DND-41 (cell line): Measurements from ENCODE around the gene BEND2.
A peak's percentile ranks its signal among the peaks of the same experiment; 100 is the strongest.

Experiments used
- ATAC-seq: fragments of 200-7000 bp; cut with Tn5 transposase; 3 replicates; pipeline ENCODE4 v1.9.1; 2021; ENCODE audit warnings: low read depth; ENCODE audit not compliant: insufficient read depth
- DNase-seq: peaks from one replicate; pipeline ENCODE4 v3.0.0-alpha.2; 2020
- H2AFZ ChIP-seq: 2 replicates; pipeline ENCODE4 v1.6.0; 2012; ENCODE audit warnings: low read depth, low read length
- H3K27ac ChIP-seq: 2 replicates; pipeline ENCODE4 v1.5.1; 2012; ENCODE audit warnings: low read length, inconsistent platforms
- H3K27me3 ChIP-seq: fragments of 200-600 bp; sonication (generic); 2 replicates; pipeline ENCODE4 v1.6.0; 2012; ENCODE audit warnings: low read length, mild to moderate bottlenecking, inconsistent platforms; ENCODE audit not compliant: insufficient read depth, poor library complexity
- H3K36me3 ChIP-seq: 2 replicates; pipeline ENCODE4 v1.5.1; 2012; ENCODE audit warnings: low read length, inconsistent platforms; ENCODE audit not compliant: insufficient read depth
- H3K4me1 ChIP-seq: 2 replicates; pipeline ENCODE4 v1.5.1; 2012; ENCODE audit warnings: mild to moderate bottlenecking, low read length; ENCODE audit not compliant: insufficient read depth
- H3K4me2 ChIP-seq: 2 replicates; pipeline ENCODE4 v1.6.0; 2012; ENCODE audit warnings: mild to moderate bottlenecking, moderate library complexity, low read length, inconsistent platforms; ENCODE audit not compliant: insufficient read depth
- H3K4me3 ChIP-seq, 2 experiments: fragments of 200-600 bp in 1 of 2; shearing (Covaris generic) in 1 of 2; 2 replicates each; pipeline ENCODE4 v1.5.1; 2012 to 2016; ENCODE audit warnings: inconsistent platforms in 2 of 2, low read length in 2 of 2, mild to moderate bottlenecking in 2 of 2, low read depth in 1 of 2, moderate library complexity in 1 of 2
- H3K79me2 ChIP-seq: 2 replicates; pipeline ENCODE4 v1.6.0; 2012; ENCODE audit warnings: low read length, inconsistent platforms; ENCODE audit not compliant: insufficient read depth
- H3K9ac ChIP-seq: 2 replicates; pipeline ENCODE4 v1.6.0; 2012; ENCODE audit warnings: low read depth, mild to moderate bottlenecking, inconsistent platforms, low read length, moderate library complexity
- H3K9me3 ChIP-seq: 2 replicates; pipeline ENCODE4 v1.5.1; 2012; ENCODE audit warnings: low read length, moderate library complexity, mild to moderate bottlenecking, inconsistent platforms; ENCODE audit not compliant: insufficient read depth, severe bottlenecking
- H4K20me1 ChIP-seq: 2 replicates; pipeline ENCODE4 v1.6.0; 2012; ENCODE audit warnings: low read length; ENCODE audit not compliant: insufficient read depth
- CTCF ChIP-seq: IDR thresholded peaks from 2 replicates; pipeline ENCODE4 v1.5.1; 2012; ENCODE audit warnings: borderline replicate concordance, low read length, moderate library complexity, mild to moderate bottlenecking; ENCODE audit not compliant: poor library complexity, severe bottlenecking; ENCODE audit errors: extremely low read depth
- EZH2 ChIP-seq: IDR thresholded peaks from 3 replicates; pipeline ENCODE4 v1.6.1; 2012; ENCODE audit warnings: borderline replicate concordance, low read depth, mild to moderate bottlenecking, moderate library complexity, low read length, inconsistent platforms; ENCODE audit not compliant: severe bottlenecking

Gene BEND2

GRCh38 chrX:18228069-18228468 is 7.4 kb upstream of the BEND2 start:
- H3K27me3 ChIP-seq, result no peaks in the 10 kb centered on the region
- no peak overlapping the region for H3K9ac ChIP-seq

GRCh38 chrX:18227458-18227857 is 6.8 kb upstream of the BEND2 start:
- H3K79me2 ChIP-seq, result no peaks in the 10 kb centered on the region
- H3K4me3 ChIP-seq, result no peak overlapping the region
- ATAC-seq (no peak), DNase-seq (no peak)
- TF ChIP-seq EZH2 (no peak), CTCF (no peak)
- H2AFZ ChIP-seq, result no peak overlapping the region
- H4K20me1 ChIP-seq, result no peaks in the 10 kb centered on the region
- H3K9ac ChIP-seq, result no peak overlapping the region
- H3K4me1 ChIP-seq, result no peaks in the 10 kb centered on the region
- no peak overlapping the region for H3K27ac ChIP-seq
- H3K4me2 ChIP-seq, result no peak overlapping the region
- H3K36me3 ChIP-seq, result no peaks in the 10 kb centered on the region
- no peaks in the 10 kb centered on the region for H3K9me3 ChIP-seq
- H3K27me3 ChIP-seq, result no peaks in the 10 kb centered on the region

More at GRCh38 chrX:18228069-18228468, 7.4 kb upstream of the BEND2 start:
- no peak for DNase-seq
- TF ChIP-seq CTCF (no peak), EZH2 (no peak)
- H4K20me1 ChIP-seq, result no peaks in the 10 kb centered on the region
- no peaks in the 10 kb centered on the region for H3K4me1 ChIP-seq
- no peak overlapping the region for H3K4me2 ChIP-seq
- H2AFZ ChIP-seq, result no peak overlapping the region
- no peaks in the 10 kb centered on the region for H3K36me3 ChIP-seq
- H3K9me3 ChIP-seq, result no peaks in the 10 kb centered on the region
- no peak for ATAC-seq
- H3K27ac ChIP-seq, result no peak overlapping the region
- no peak overlapping the region for H3K4me3 ChIP-seq
- no peaks in the 10 kb centered on the region for H3K79me2 ChIP-seq

GRCh38 chrX:18210470-18210869 is 10.2 kb downstream of the BEND2 start:
- ATAC-seq (no peak), DNase-seq (no peak)
- H3K27ac ChIP-seq, result no peak overlapping the region
- TF ChIP-seq EZH2, result no peak
- TF ChIP-seq CTCF, result peak; percentile 9
- no peak overlapping the region for H3K9ac ChIP-seq
- H3K27me3 ChIP-seq, result no peaks in the 10 kb centered on the region
- H3K4me3 ChIP-seq, result no peak overlapping the region
- no peak overlapping the region for H2AFZ ChIP-seq
- no peaks in the 10 kb centered on the region for H4K20me1 ChIP-seq
- no peak overlapping the region for H3K4me2 ChIP-seq
- H3K36me3 ChIP-seq, result no peaks in the 10 kb centered on the region
- no peaks in the 10 kb centered on the region for H3K4me1 ChIP-seq
- H3K79me2 ChIP-seq, result no peaks in the 10 kb centered on the region
- H3K9me3 ChIP-seq, result no peaks in the 10 kb centered on the region

GRCh38 chrX:18206657-18207056 is 14.0 kb downstream of the BEND2 start:
- Histone ChIP-seq H3K4me3 (no peak overlapping the region), H3K27ac (no peak overlapping the region), H3K9me3 (no peaks in the 10 kb centered on the region), H3K36me3 (no peaks in the 10 kb centered on the region), H3K9ac (no peak overlapping the region), H3K4me1 (no peaks in the 10 kb centered on the region), H3K4me2 (no peak overlapping the region), H4K20me1 (no peaks in the 10 kb centered on the region), H2AFZ (no peak overlapping the region), H3K27me3 (no peaks in the 10 kb centered on the region), H3K79me2 (no peaks in the 10 kb centered on the region)
- TF ChIP-seq CTCF (no peak), EZH2 (no peak)
- DNase-seq (no peak), ATAC-seq (no peak)
